ENCODE measurements around the gene FGF22.
"Not testable (repeated sequence)": the region's sequence is repeated elsewhere in the genome, so short reads cannot be mapped to it uniquely, and the experiment has no call there.

Gene FGF22

DNA sequence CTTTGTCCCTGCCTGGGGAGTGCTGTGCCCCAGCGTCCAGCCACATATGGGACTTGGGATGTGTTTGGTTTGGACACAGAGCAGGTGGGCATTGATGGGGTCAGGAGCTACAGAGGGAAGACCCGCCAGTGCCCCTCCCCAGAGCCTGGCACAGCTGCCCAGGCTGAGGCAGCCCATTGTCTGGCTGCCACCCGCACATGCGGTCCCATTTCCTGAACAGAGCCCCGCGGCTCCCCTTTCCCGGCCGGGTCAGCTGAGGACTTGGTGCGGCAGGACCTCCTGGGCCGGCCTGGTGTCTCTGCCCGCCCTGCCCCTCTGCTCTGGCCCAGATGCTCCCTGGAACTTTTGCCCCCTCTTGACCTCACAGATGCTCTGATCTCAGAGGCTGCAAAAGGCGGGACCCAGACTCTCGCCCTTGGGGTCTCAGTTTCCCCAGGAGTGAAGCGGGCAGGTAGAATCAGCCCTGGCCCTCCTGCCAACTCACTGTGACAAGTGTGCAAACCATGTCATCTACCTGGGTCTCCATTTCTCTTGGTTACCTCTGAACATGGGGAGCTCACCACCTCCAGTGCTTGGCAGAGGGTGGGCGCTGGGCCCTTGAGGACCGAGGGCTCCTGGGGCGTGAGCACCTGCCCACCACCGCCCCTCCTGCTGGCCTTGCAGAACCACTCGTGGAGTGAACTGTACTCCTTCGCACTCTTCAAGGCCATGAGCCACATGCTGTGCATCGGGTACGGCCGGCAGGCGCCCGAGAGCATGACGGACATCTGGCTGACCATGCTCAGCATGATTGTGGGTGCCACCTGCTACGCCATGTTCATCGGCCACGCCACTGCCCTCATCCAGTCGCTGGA lies 32.2 kb upstream of the FGF22 start:
- no peak for DNase-seq

GRCh38 chr19:608155-609003 lies 31.3 kb upstream of the FGF22 start:
- no peak for DNase-seq

GRCh38 chr19:609004-609346 lies 30.7 kb upstream of the FGF22 start:
- no peak for DNase-seq

GRCh38 chr19:610071-610800 lies 29.4 kb upstream of the FGF22 start:
- DNase-seq, result no peak

DNA sequence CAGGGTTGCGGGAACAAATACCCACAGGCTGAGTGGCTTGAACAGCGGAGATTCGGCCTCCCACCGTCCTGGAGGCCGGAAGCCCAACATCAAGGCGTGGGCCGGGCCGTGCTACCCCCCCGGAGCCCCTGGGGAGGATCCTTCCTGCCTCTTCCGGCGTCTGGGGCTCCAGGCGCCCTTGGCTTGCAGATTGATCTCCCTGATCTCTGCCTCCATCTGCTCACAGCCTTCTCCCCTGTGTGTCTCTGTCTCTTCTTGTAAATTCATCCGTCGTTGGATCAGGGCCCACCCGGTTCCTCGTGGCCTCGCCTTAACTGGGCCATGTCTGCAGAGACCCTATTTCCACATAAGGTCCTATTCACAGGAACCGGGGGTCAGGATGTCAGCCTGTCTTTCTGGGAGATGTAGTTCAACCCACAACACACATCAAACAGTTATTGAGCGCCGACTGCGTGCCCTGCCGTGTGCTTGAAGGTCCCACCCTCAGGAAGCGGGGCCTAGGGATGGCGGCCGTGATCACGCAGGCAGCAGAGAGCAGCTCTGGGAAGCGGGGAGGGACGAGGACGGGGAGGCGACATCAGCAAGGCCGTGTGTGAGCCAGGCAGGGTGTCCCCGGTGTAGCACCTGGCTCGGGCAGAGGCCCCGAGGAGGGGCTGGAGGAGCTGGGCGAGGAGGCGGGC lies 28.7 kb upstream of the FGF22 start:
- peak; percentile 39 to 52 for DNase-seq

- peak; percentile 64 to 71 for DNase-seq
Observed at GRCh38 chr19:611481-611868, 28.2 kb upstream of the FGF22 start.

GRCh38 chr19:612941-613340 lies 26.7 kb upstream of the FGF22 start:
- DNase-seq, result no peak

DNA sequence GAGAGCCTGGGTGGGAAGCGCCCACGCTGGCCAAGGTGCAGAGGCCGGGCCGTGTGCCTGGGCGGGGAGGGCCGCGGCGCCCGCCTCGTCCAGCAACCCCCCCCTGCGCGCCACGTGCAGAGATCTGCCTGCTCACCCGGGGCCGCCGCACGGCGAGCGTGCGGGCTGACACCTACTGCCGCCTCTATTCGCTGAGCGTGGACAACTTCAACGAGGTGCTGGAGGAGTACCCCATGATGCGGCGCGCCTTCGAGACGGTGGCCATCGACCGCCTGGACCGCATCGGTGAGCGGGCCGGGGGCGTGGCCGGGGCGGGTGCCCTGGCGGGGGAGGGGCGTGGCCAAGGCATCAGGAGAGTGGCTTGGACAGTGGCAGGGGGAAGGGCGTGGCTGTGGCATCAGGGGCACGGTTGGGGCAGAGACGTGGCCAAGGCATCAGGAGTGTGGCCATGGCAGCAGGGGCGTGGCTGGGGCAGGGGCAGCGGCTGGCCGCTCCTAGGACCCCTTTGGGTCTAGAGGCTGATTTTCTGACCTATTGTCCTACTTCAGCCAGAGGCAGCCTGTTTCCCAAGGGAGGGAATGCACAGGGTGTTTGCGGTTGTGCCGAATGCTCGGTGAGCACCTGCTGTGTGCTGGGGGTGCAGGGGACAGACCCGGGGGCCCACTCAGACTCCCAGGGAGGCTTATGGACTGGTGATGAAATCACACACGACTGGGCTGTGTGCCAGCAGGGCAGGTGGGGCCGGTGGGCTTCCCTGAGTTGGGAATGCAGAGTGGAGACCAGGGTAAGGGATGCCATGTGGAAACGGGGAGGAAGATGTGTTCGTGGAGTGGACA lies 25.7 kb upstream of the FGF22 start:
- DNase-seq, result no peak

- DNase-seq, result no peak
Observed at GRCh38 chr19:615619-616018, 24.1 kb upstream of the FGF22 start.

DNA sequence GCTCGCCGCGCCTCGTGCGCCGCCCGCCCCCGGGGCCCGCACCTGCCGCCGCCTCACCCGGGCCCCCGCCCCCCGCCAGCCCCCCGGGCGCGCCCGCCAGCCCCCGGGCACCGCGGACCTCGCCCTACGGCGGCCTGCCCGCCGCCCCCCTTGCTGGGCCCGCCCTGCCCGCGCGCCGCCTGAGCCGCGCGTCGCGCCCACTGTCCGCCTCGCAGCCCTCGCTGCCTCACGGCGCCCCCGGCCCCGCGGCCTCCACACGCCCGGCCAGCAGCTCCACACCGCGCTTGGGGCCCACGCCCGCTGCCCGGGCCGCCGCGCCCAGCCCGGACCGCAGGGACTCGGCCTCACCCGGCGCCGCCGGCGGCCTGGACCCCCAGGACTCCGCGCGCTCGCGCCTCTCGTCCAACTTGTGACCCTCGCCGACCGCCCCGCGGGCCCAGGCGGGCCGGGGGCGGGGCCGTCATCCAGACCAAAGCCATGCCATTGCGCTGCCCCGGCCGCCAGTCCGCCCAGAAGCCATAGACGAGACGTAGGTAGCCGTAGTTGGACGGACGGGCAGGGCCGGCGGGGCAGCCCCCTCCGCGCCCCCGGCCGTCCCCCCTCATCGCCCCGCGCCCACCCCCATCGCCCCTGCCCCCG lies 23.5 kb upstream of the FGF22 start:
- DNase-seq, result no peak

- no peak for DNase-seq
Observed at GRCh38 chr19:616747-617526, 22.7 kb upstream of the FGF22 start.

DNA sequence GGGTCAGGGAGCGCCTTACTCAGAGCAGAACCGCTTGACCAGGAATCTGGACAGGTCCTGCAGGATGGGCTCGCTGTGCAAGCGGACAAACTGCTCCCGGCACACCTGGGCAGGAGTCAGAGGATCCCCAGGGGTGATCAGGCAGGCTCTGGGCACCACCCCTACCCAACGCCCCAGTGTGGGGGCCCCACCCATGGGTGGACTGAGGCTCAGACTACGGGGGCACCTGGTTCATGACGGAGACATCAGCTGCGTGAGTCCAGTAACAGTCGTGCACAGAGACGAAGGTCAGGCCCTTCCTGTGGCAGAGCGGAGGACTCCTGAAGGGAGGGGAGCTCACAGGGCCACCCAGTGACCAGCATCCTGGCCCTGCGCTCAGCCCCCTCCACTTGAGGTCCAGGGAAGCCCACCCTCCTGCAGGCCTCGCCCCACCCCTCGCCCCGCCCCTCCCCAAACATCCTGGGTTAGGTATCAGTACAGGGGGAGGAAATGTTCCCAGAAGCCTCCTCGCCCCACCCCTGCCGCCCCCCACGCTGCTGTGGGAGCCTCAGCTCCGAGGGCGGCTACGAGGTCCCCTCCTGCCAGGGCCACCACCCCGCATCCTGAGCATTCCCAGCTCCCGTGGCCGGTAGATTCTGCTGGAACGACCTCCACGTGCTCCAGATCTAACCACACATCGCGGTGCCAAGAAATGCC lies 22.0 kb upstream of the FGF22 start:
- DNase-seq, result no peak

GRCh38 chr19:618247-618619 lies 21.4 kb upstream of the FGF22 start:
- DNase-seq, result no peak

- DNase-seq, result no peak
Observed at GRCh38 chr19:618674-619285, 20.9 kb upstream of the FGF22 start.

- no peak for DNase-seq
Observed at GRCh38 chr19:619286-620002, 20.2 kb upstream of the FGF22 start.

GRCh38 chr19:620166-620862 lies 19.4 kb upstream of the FGF22 start:
- no peak for DNase-seq

DNA sequence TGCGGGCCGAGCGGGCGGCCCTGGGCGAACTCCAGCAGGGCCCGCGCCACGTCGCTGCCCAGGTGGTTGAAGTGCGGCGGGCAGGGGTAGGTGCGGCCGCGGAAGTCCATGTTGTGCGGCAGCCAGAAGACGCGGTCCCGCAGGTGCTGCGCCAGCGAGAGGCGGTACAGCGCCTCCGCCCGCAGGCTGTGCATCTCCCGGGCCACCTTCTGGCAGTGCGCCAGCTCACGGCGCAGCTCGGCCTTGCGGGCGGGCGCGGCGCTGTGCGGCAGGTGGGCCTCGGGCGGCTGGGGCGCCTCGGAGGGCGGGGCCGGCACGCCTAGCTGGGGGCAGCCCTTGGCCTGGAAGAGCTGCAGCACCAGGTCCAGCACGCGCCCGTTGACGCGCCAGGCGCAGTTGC lies 18.5 kb upstream of the FGF22 start:
- DNase-seq, result not testable (repeated sequence)

- DNase-seq, result no peak
Observed at GRCh38 chr19:621819-622218, 17.9 kb upstream of the FGF22 start.

Data from activated CD4-positive, alpha-beta T cell treated with anti-CD3 and anti-CD28 coated beads for 4 hours (primary cell).